ENCODE results near the gene TBP.

DNA sequence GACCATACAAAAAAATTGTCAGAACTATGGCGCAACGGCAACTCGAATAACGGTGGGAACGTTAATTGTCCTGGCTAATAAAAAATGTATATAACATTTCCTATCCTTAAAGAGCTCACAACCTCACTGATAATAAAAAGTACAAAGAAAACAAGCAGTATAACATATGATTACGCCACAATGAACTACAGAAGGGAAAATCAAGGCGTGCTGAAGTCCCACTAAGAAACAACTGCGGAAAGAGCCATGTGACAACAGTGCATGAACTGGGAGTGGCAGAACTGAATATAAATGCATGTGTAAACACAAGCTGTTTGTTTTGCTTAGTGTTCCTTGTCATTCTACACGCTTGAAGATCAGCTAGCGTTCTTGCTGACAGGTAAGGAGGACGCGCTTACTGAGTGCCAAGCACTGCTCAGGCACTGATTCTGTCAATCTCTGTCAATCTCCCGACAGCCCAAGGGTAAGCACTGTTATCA lies 596 bp upstream of the TBP start:
- TF ChIP-seq, protein P1, sequence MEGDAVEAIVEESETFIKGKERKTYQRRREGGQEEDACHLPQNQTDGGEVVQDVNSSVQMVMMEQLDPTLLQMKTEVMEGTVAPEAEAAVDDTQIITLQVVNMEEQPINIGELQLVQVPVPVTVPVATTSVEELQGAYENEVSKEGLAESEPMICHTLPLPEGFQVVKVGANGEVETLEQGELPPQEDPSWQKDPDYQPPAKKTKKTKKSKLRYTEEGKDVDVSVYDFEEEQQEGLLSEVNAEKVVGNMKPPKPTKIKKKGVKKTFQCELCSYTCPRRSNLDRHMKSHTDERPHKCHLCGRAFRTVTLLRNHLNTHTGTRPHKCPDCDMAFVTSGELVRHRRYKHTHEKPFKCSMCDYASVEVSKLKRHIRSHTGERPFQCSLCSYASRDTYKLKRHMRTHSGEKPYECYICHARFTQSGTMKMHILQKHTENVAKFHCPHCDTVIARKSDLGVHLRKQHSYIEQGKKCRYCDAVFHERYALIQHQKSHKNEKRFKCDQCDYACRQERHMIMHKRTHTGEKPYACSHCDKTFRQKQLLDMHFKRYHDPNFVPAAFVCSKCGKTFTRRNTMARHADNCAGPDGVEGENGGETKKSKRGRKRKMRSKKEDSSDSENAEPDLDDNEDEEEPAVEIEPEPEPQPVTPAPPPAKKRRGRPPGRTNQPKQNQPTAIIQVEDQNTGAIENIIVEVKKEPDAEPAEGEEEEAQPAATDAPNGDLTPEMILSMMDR (IDR thresholded peaks at IDR 0.05), result no peak
- TF ChIP-seq POLR2A (IDR thresholded peaks at IDR 0.05), result no peak

All from heart left ventricle (tissue), 13 donors.